Common myeloid progenitor, CD34-positive (primary cell): ENCODE measurements around the gene B3GALT4.

Experiments used
- CTCF ChIA-PET: fragments of 350-600 bp; sonication (Branson Sonifier 250); formaldehyde crosslinking; loops from one replicate; lab custom pipeline; 2021; ENCODE audit warnings: antibody characterized with exemption; lab: Charles Lee
- POLR2A ChIA-PET: fragments of 350-600 bp; sonication (Branson Sonifier 250); formaldehyde crosslinking; loops from one replicate; lab custom pipeline; 2021; ENCODE audit warnings: antibody characterized with exemption; lab: Charles Lee
- DNase-seq, 3 donors: peaks; one replicate each; pipeline versions ENCODE4 v3.0.0 to v3.0.0-alpha.2; 2013
- H3K27ac ChIP-seq, 2 experiments: 1 replicate in 1 of 2; 2 replicates in 1 of 2; pipeline ENCODE4 v1.7.0; 2013; ENCODE audit warnings: inconsistent platforms in 2 of 2, low read length in 2 of 2, mild to moderate bottlenecking in 2 of 2, low read depth in 1 of 2, moderate library complexity in 1 of 2; ENCODE audit not compliant: severe bottlenecking in 2 of 2, insufficient read depth in 1 of 2, poor library complexity in 1 of 2
- H3K27me3 ChIP-seq, 5 experiments: replicated peaks in 2 of 5; 1 replicate in 3 of 5; 2 replicates in 2 of 5; pipeline versions ENCODE4 v1.6.1 to v1.7.0; 2013; ENCODE audit warnings: low read length in 4 of 5, mild to moderate bottlenecking in 2 of 5, moderate library complexity in 2 of 5, inconsistent platforms in 1 of 5; ENCODE audit not compliant: insufficient read depth in 5 of 5, control insufficient read depth in 4 of 5
- H3K36me3 ChIP-seq, 4 experiments: 1 replicate in 2 of 4; 2 replicates in 2 of 4; pipeline versions ENCODE4 v1.6.1 to v1.7.0; 2013; ENCODE audit warnings: low read length in 3 of 4, control low read depth in 1 of 4, mild to moderate bottlenecking in 1 of 4; ENCODE audit not compliant: control insufficient read depth in 4 of 4, insufficient read depth in 4 of 4
- H3K4me1 ChIP-seq, 4 experiments: 1 replicate in 3 of 4; 2 replicates in 1 of 4; pipeline versions ENCODE4 v1.6.1 to v1.7.1; 2013; ENCODE audit warnings: low read length in 3 of 4, mild to moderate bottlenecking in 3 of 4, control low read depth in 1 of 4, inconsistent platforms in 1 of 4, moderate library complexity in 1 of 4; ENCODE audit not compliant: control insufficient read depth in 4 of 4, insufficient read depth in 4 of 4; ENCODE audit errors: control extremely low read depth in 1 of 4
- H3K4me3 ChIP-seq, 7 experiments: 1 replicate in 4 of 7; 2 replicates in 3 of 7; pipeline versions ENCODE4 v1.5.1 to v1.7.0; 2013; ENCODE audit warnings: mild to moderate bottlenecking in 7 of 7, low read length in 6 of 7, moderate library complexity in 6 of 7, inconsistent platforms in 2 of 7, low read depth in 2 of 7, control low read depth in 1 of 7; ENCODE audit not compliant: insufficient read depth in 4 of 7, control insufficient read depth in 1 of 7; ENCODE audit errors: extremely low read depth in 1 of 7
- H3K9me3 ChIP-seq, 5 experiments: 1 replicate in 4 of 5; 2 replicates in 1 of 5; pipeline versions ENCODE4 v1.6.1 to v1.7.1; 2013; ENCODE audit warnings: low read length in 4 of 5, mild to moderate bottlenecking in 2 of 5, inconsistent platforms in 1 of 5, low read depth in 1 of 5, moderate library complexity in 1 of 5; ENCODE audit not compliant: control insufficient read depth in 4 of 5, insufficient read depth in 2 of 5; ENCODE audit errors: control extremely low read depth in 1 of 5
- WGBS: methylation state at CpG from one replicate; pipeline ENCODE4 v1.1.5; 2013; ENCODE audit not compliant: insufficient coverage; 5-methylcytosine and 5-hydroxymethylcytosine counted together

Gene B3GALT4

DNA sequence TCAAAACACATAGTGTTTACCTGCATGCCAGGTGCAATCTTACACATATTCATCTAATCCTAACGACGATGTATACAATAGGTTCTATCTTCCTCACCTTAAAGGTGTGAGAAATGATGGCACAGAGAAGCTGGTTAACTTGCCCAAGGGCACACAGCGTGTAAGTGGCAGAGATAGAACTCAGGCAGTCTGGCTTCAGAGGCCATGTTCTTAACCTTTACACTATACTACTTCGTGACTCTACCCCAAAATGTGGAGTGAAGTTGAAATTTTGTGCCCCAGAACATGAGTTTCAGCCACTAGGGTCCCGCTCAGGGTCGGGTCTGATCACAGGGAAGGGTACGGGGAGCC is 5.8 kb upstream of the B3GALT4 start:
- Histone ChIP-seq H3K4me1 (peaks cover 6 to 50% (median 40%) of the 10 kb centered on the region in 4 experiments), H3K9me3 (no peaks in the 10 kb centered on the region), H3K4me3 (peak overlapping the region; percentile 72 to 95 (median 83)), H3K27me3 (no peaks in the 10 kb centered on the region), H3K27ac (peak overlapping the region; percentile 96 to 99), H3K36me3 (peaks cover 7 to 75% (median 53%) of the 10 kb centered on the region in 4 experiments)
- WGBS = 0% methylated on average over 2 of the region's 7 CpGs
- DNase-seq = peak in 1 of 3 donors; percentile 87
- ChIA-PET POLR2A (interaction anchor here (0.6 to 2.8 kb wide), 11 partner anchors 8 to 299 kb away, joined by 3 to 10 read pairs (median 6); partner anchors contain the start of genes HLA-DPA1, PFDN6, RGL2 and WDR46), CTCF (interaction anchor here (0.6 to 1.9 kb wide), 12 partner anchors 11 to 317 kb away, joined by 3 to 9 read pairs (median 4); partner anchors contain the start of genes RGL2, WDR46 and ZBTB22)

DNA sequence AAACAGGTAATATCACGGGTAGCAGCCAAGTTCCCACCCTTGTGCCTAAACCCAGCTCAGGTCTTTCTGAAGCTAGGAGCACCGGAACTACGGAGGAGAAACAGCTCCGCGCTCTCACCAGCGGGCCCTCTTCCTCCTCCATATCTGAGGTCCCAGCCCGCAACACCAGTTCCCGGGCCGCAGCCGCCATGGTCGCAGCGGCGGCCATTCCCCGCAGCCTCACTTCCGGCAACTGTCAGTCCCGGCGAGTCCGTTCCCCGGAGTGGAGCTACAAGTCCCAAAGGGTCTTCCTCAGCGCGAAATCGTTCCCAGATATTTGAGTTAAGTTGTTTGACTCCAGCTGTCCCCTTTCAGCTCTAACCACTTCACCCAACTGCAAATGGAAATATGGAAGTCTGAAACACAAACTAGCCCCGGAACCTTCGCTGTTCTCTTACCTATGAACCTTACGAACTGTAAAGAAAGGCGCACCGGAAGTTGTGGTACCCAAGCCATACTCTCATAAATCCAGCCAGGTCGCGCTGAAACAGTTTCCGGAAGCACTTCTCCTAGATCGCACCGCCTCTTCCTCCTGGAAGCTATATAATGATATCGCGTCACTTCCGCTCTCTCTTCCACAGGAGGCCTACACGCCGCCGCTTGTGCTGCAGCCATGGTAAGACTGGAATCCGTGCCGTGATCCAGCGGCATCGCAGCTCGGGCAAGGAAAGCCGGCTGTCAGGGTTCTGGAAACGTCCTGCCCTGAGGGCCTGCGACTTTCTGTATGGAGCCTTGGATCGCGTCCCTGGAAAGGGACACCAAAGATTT is 5.3 kb upstream of the B3GALT4 start, which contains the start of the genes RPS18 and VPS52:
Gene RPS18 (plus strand): TSS at position 608 of the 807 bp plus-strand sequence. CDS start 45 bp downstream, at position 653.
Gene VPS52 (minus strand): TSS at position 409 of the 807 bp plus-strand sequence. CDS start 201 bp downstream, at position 208.
- H3K27me3 ChIP-seq = no peaks in the 10 kb centered on the region
- peaks cover 7 to 56% (median 45%) of the 10 kb centered on the region in 4 experiments for H3K4me1 ChIP-seq
- 0% methylated on average over 45 of the region's 48 CpGs for WGBS
- peaks cover 7 to 75% (median 49%) of the 10 kb centered on the region in 4 experiments for H3K36me3 ChIP-seq
- peak within 1 kb of the TSS; percentile 72 to 95 (median 83) for H3K4me3 ChIP-seq
- POLR2A ChIA-PET = interaction anchor here (0.6 to 2.8 kb wide), 16 partner anchors 8 to 300 kb away, joined by 3 to 10 read pairs (median 4); partner anchors contain the start of genes HLA-DPA1, PFDN6, RGL2 and WDR46
- peak within 1 kb of the TSS; percentile 96 to 99 for H3K27ac ChIP-seq
- CTCF ChIA-PET = interaction anchor here (0.6 to 1.9 kb wide), 14 partner anchors 11 to 318 kb away, joined by 3 to 9 read pairs (median 4); partner anchors contain the start of genes PFDN6, RGL2, WDR46 and ZBTB22
- peak; percentile 100 for DNase-seq
- H3K9me3 ChIP-seq = no peaks in the 10 kb centered on the region

DNA sequence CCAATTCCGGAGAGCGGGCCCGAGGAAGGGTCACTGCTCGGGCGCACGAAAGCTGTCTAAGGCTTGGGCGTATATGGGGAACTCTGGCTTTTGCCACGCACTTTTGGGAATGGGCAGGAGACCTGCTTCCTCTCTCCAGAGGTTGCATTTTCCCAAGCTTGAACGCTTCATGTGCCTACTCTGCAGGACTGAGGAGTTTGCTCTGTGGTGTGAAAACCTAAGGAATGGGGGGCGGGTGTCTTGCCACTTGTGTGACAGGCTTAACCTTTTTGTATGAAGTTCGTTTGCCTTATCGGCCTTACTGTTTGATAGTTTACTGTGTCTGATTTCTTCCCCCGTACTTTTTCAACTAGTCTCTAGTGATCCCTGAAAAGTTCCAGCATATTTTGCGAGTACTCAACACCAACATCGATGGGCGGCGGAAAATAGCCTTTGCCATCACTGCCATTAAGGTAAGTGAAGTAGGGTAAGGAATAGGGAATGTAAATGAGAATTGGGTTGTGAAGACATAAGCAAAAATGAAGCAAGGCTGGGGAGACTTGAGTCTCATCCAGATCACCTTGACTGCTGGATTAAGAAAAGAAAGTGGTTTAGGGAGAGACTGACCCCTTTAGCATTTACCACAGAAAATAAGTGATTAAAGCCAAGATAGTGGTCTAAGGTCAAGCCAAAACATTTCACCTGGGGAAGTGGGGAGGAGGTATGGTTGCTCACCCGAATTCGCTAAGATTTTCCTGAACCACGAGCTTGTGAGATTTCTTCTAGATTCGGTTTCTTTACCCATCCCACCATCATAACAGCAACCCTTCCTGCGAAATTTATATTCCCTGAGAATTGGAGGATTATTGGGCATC is 4.4 kb upstream of the B3GALT4 start:
- CTCF ChIA-PET = interaction anchor here (1.1 to 1.9 kb wide), 7 partner anchors 12 to 46 kb away, joined by 3 to 9 read pairs (median 5); partner anchors contain the start of genes PFDN6, RGL2, WDR46 and ZBTB22
- H3K4me1 ChIP-seq = peaks cover 7 to 59% (median 53%) of the 10 kb centered on the region in 4 experiments
- 7% methylated on average over 16 of the region's 22 CpGs for WGBS
- POLR2A ChIA-PET = interaction anchor here (0.7 to 2.8 kb wide), 10 partner anchors 17 to 300 kb away, joined by 3 to 10 read pairs (median 5); partner anchors contain the start of genes PFDN6, RGL2, WDR46 and ZBTB22
- peak overlapping the region; percentile 96 to 99 for H3K27ac ChIP-seq
- no peak for DNase-seq
- no peaks in the 10 kb centered on the region for H3K27me3 ChIP-seq
- no peaks in the 10 kb centered on the region for H3K9me3 ChIP-seq
- H3K4me3 ChIP-seq = peak overlapping the region; percentile 72 to 95 (median 83)
- H3K36me3 ChIP-seq = peaks cover 5 to 69% (median 41%) of the 10 kb centered on the region in 4 experiments

DNA sequence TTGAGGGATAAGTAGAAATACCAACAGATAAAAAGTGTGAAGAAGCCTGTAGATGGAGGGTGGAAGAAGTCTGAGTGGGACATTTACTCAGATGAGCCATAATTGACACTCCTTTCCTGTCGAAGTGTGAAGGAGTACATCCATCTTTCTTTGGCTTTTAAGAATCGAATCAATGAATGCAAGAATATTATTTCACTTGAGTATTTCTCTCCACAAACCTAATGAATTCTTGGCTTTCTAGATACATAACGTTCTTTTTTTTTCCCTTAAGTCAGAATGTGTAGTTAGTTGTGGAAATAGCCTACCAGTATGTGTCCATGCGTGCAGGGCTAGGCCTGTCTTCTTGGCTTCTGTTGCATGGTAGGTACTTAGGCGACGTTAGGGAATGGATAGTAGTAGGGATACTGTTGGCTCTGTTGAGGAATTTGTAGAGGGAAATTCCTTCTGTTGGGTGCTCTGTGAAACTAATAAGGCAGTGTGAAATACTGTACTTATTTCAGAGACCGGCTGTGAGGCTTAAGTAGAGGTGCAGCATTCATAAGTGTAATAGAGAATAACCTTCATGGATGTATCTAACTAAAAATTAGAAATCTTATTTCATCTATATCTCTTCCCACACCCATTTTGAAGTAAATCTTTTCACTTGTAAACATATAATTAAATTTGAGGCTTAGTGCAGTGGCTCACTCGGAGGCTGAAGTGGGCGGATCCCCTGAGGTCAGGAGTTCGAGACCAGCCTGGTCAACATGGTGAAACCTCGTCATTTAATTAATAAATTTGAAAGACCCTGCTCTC is 3.6 kb upstream of the B3GALT4 start:
- CTCF ChIA-PET = no interaction called here
- Histone ChIP-seq H3K27me3 (no peaks in the 10 kb centered on the region), H3K27ac (peak overlapping the region; percentile 96 to 99), H3K4me1 (peaks cover 7 to 67% (median 61%) of the 10 kb centered on the region in 4 experiments), H3K9me3 (no peaks in the 10 kb centered on the region), H3K36me3 (peaks cover 4 to 66% (median 34%) of the 10 kb centered on the region in 4 experiments), H3K4me3 (peak overlapping the region in 6 of 7 experiments; percentile 76 to 95 (median 88))
- POLR2A ChIA-PET = no interaction called here
- DNase-seq = no peak
- 82% methylated on average over 4 of the region's 11 CpGs for WGBS

DNA sequence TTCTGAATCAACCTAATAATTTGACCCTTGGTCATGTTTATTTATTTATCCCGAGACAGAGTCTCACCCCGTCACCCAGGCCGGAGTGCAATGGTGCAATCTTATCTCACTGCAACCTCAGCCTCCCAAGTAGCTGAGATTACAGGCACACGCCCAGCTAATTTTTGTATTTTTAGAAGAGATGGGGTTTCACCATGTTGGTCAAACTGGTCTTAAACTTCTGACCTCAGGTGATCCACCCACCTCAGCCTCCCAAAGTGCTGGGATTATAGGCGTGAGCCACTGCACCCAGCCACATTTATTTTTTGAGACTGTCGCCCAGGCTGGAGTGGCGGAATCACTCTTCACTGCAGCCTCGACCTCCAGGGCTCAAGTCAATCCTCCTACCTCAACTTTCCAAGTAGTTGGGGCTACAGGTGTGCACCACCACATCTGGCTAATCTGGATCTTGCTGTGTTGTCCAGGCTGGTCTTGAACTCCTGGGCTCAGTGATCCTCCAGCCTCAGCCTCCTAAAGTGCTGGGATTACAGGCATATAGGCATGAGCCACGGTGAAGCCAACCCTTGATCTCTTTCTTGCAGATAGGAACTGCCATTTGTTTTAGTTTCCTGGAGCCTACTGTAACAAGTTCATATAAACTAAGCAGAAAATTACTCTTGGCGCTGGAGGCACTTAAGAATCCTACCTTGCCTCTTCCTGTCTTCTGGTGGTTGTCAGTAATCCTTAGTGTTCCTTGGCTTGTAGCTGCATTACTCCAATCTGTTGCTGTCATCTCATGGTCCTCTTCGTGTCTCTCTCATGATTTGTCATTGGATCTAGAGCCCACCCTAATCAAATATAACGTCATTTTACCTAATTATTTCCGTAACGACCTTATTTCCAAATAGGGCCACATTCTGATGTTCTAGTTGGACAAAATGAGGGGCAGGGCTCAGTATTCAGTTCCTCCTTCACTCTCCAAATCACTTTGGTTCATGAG is 2.7 kb upstream of the B3GALT4 start:
- WGBS = 94% methylated on average over 10 of the region's 14 CpGs

More for the DNA sequence above, 2.7 kb upstream of the B3GALT4 start:
- ChIA-PET POLR2A (no interaction called here), CTCF (interaction anchor here (6.2 kb wide), 1 partner anchor 15 kb away, joined by 53 read pairs; the partner anchor contains the start of genes PFDN6 and WDR46)
- H3K27me3 ChIP-seq = no peaks in the 10 kb centered on the region
- peaks cover 7 to 69% (median 61%) of the 10 kb centered on the region in 4 experiments for H3K4me1 ChIP-seq
- peaks cover 3 to 66% (median 33%) of the 10 kb centered on the region in 4 experiments for H3K36me3 ChIP-seq
- no peak for DNase-seq
- no peaks in the 10 kb centered on the region for H3K9me3 ChIP-seq
- peak overlapping the region in 3 of 7 experiments; percentile 18 to 83 (median 76) for H3K4me3 ChIP-seq
- H3K27ac ChIP-seq = peak overlapping the region; percentile 21 to 99
